ENCODE data around the gene CACNG3. TPM values are rescaled to one million over a fixed set of nuclear protein-coding genes. Genes with fewer than 3 reads are reported as not detected.
"Not testable (repeated sequence)": the region's sequence is repeated elsewhere in the genome, so short reads cannot be mapped to it uniquely, and the experiment has no call there.

The CACNG3 gene
- total RNA-seq, 1 donor from 2014 or later = not detected

DNA sequence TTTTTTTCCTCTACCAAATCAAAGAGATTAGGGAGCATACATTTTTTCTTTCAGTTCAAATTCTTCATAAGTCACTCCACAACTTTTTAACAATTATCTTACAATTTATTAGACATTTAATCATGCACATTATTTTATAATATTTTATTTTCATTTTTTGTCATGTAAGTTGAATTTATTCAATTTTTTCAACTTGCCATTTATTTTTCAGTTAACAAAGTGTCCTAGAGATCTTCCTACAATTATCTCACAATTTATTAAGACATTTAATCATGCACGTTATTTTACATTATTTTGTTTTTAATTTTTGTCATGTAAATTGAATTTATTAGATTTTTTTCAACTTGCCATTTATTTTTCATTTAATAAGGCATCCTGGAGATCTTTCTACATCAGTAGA, 16.2 kb downstream of the CACNG3 start:
- DNase-seq (no peak), ATAC-seq (ENCODE audit: poor library complexity) (no peak)
- intact Hi-C loops (cut with DNase I) = no loop called here

DNA sequence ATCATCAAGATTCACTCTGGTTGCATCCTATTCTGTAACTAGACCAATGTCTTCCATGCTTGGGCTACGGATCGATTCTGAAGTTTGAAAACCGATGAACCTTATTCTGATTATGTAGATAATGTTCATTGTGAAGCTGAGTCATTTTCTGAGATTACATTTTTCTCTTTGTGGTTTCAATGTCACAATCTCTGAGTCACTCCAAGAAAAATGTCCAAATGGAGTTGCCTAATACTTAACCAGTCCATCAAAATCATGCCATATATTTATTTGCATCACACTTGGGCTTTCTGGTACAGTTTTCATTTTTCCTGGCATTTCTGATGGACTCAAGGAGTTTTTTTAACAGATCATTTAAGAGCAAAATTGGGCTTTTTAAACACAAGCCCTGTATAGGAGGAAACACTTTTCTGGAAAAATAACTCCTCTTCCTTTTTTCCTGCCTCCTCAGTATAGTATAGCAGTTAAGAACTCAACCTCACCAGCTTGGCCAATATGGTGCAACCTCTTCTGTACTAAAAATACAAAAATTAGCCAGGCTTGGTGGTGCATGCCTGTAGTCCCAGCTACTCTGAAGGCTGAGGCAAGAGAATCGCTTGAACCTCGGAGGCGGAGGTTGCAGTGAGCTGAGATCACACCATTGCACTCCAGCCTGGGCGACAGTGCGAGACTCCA, 17.5 kb downstream of the CACNG3 start:
- no peak for DNase-seq
- intact Hi-C loops (cut with DNase I) = no loop called here
- no peak for ATAC-seq (ENCODE audit: poor library complexity)

DNA sequence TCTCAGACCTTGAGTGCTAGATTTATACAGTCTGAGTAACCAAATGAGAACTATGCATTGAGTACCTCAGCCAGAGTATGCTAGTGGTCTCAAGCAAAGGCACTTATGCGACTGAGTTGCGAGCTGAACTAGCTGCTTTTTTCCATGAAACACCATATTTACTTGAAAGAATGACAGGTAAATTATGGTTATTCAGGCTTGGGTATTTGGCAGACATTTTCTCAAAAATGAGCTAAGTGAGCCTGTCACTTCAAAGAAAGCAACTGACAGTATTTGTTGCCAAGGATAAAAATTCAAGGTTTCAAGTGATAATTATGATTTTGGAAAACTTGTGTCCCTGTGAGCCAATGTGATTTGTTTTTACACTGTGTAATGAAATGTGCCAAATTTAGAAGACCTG, 19.3 kb downstream of the CACNG3 start:
- no peak for DNase-seq
- intact Hi-C loops (cut with DNase I) = no loop called here
- no peak for ATAC-seq (ENCODE audit: poor library complexity)

DNA sequence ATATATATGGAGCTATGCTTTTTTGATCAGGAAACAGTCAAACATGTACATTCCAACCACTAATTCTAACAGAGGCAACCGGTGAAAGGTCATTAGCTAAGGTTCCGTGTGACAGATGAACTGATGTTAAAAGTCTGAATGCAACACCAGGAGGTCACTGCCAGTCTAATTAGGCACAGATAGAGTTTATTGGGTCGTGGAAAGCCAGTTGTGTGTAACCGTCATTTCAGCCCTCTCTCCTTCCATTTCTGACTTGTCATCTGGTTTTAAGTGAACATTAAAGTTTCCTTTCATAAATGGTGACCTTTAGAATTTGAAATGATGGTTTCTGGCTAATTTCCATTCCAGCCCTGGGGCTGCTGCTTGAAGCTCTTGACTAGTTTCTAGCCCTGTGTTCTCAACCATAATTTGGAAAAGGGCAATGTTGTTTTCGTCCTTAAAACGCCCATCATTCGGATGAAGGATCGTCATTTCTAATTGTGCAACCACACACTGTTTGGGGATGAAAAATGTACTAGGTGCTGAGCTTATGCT, 23.9 kb downstream of the CACNG3 start:
- ATAC-seq (ENCODE audit: poor library complexity) (no peak), DNase-seq (no peak)
- intact Hi-C loops (cut with DNase I) = no loop called here

DNA sequence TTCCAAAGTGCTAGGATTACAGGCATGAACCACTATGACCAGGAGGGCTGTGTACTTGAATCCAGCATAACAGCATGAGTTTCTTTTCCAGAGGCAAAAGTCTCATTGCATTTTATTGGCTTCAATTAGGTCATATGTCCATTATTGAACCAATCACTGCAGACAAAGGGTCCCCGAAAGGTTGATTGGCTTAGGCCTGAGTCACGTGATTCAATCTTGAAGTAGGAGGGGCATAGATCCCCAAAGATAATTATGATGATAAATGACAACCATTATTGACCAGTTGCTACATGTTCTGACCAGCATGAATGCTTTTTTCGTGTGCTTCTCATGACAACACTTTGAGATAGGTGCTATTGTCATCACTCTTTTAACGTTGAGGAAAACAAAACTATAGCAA, 25.3 kb downstream of the CACNG3 start:
- ATAC-seq (ENCODE audit: poor library complexity) (no peak), DNase-seq (no peak)
- intact Hi-C loops (cut with DNase I) = no loop called here

DNA sequence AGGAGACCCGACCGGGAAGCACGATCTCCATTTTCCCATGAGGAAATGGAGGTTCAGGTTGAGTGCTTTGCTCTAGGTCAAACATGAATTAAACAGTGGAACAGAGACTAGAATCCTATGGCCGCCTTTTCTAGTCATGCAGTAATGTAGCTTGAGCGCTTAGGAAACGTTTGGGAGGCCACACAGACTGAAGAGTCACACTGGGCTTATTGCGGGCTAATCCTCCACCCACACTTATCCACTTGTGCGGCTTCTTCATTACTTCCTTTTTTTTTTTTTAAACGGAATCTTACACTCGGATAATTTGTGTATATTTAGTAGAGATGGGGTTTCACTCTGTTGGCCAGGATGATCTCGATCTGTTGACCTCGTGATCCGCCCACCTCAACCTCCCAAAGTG, 26.0 kb downstream of the CACNG3 start:
- no peak for DNase-seq
- intact Hi-C loops (cut with DNase I) = no loop called here
- ATAC-seq (ENCODE audit: poor library complexity) = no peak

DNA sequence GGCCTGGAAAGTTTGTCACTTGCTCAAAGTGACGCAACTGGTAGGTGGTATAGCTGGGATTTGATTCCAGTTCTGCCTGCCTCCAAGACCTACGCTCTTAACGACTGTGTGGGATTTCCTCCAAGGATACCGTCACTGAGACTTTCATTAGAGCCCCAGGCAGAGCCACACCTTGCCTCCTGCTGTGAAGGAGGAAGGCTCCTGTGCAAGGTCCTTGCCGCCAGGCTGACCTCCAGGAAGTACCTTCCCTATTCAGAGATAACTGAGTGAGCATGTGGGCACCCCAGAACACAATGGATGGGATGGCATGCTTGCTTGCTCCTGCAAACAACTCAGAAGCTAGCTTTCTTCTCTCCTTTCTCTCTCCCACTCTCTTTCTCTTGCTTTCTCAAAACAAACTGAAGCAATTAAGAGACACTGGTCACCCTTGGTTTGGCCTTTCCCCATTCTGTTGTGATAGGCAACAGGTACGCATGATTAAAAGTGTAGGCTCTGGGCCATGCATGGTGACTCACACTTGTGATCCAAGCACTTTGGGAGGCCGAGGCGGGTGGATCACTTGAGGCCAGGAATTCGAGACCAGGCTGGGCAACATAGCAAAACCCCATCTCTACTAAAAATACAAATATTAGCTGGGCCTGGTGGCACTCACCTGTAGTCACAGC, 30.7 kb downstream of the CACNG3 start:
- intact Hi-C loops (cut with DNase I) = no loop called here
- ATAC-seq (ENCODE audit: poor library complexity) = no peak
- DNase-seq = no peak

DNA sequence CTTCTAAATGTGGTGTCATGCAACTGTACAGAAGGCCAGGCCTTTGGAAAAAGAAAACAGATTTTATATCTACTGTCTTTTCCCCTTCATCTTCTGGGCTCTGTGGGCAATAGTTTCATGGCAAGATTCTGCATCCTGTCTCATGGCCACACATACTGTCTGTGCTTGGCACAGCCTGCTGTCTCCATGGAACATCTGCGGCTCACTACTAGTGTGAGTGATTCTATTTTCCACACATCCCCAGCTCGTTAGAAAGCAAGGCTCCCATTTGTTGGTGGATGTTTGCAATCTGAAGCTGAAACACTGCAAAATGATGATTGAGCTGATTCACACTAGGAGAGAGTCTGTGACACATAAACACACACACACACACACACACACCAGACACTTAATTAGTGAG, 32.4 kb downstream of the CACNG3 start:
- ATAC-seq (ENCODE audit: poor library complexity) (no peak), DNase-seq (no peak)
- intact Hi-C loops (cut with DNase I) = no loop called here

DNA sequence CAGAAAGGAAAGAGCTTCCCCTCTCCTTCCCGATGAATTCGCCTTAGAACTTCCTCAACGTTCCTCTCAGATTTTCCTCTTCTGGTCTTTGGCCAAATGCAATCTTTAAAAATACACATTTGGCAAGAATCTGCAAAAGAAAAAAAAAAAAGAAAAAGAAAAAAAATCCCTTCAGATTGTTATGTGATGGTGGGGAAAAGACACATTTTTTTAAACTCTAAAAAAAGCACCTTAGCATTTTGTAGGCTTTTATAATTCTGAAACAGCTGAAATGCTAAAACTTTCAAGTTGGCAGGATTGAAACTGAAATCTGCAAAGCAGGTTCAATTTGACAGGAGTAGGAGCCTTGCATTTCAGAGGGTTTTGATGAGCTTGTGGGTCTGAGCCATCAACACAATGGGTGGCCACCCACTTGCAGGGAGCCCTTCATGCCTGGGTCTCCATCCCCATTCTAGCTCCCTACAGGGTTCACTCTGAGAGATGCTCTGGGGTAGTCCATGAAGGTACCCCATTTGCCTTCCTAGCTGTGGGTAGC, 33.1 kb downstream of the CACNG3 start:
- no peak for DNase-seq

DNA sequence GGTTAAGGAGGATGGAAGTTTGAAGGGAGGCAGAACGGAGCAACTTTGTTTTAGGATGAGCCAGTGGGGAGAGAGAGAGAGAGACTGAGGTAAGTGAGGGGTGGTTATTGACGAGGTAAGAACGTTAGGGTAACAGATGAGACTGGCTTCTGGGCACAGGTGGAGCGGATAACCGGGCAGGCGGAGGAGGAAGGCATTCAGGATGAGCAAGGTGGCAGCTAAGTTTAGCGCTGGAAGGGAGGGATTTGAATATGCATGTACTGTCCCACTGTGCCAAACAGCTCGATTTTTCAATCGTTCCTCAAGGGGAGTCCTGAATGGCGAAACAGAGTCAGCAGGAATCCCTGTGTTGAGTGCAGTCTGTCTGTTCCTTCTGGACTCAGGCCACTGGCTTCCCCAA, 35.8 kb downstream of the CACNG3 start:
- ATAC-seq (ENCODE audit: poor library complexity) (no peak), DNase-seq (no peak)
- intact Hi-C loops (cut with DNase I) = no loop called here

More for the DNA sequence above, 33.1 kb downstream of the CACNG3 start:
- intact Hi-C loops (cut with DNase I) = no loop called here
- ATAC-seq (ENCODE audit: poor library complexity) = no peak

DNA sequence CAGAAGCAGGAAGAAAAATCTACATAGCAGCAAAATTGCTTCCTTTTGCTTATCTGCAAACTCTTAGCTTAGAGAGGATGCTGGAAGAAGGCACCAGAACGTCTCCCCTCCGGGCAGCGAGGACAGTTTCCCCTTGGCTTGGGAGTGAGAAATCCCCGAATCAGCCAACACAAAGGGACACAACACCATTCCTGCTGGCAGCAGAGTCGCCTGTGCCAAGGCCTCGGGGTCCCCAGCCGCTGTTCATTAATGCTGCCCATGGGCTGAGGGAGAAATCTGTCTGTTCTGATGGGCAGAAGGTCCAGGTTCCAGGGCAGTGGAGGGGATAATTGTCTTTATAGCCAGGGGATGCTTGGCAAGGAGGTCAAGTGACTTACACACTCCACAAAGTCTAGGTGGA, 38.0 kb downstream of the CACNG3 start:
- DNase-seq = no peak
- intact Hi-C loops (cut with DNase I) = no loop called here
- no peak for ATAC-seq (ENCODE audit: poor library complexity)

DNA sequence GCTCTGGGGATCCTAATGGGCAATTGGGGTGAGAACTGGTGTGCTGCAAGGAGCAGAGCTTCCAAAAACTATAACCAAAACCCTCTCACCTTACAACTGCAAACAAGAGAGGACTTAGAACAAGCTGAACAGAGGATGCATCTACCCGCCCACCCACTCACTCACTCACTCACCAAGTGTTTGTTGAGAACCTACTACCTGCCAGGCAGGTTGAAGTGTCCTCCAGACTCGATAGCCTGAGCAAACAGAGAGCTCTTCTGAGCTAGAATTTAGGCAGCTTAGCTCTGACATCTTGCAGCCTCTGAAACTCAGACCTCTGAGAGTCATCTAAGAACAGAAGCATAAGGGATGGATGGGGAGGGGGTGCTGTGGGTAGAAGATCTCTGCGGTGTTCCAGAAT, 41.2 kb downstream of the CACNG3 start:
- DNase-seq = no peak
- intact Hi-C loops (cut with DNase I) = no loop called here
- no peak for ATAC-seq (ENCODE audit: poor library complexity)

DNA sequence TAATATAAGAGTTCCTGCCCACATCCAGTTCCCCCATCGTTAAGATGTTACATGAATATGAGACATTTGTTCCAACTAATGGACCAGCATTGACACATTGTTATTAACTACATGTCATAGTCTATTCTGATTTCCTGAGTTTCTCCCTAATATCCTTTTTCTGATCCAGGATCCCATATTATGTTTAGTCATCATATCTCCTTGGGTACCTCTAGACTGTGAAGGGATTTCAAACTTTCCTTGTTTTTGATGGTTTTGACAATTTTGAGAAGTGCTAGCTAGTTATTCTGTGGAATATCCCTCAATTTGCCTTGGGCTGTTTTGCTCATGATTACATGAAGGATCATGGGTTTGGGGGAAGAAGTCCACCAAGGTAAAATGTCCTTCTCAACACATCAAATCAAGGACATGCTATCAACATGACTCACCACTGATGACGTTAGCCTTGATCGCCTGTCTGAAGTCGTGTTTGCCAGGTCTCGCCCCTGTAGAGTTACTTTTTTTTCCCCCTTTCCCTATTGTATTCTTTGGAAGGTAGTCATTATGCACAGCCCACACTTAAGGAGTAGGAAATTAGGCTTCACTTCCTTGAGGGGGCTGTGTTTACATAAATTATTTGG, 42.5 kb downstream of the CACNG3 start:
- DNase-seq (no peak), ATAC-seq (ENCODE audit: poor library complexity) (no peak)
- intact Hi-C loops (cut with DNase I) = no loop called here

DNA sequence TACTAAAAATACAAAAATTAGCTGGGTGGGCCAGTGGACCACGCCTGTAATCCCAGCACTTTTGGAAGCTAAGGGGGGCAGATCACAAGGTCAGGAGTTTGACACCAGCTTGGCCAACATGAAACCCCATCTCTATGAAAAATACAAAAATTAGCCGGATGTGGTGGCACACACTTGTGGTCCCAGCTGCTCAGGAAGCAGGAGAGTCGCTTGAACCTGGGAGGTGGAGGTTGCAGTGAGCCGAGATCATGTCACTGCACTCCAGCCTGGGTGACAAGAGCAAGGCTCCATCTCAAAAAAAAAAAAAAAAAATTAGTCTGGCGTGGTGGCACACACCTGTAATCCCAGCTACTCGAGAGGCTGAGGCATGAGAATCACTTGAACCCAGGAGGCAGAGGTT, 44.6 kb downstream of the CACNG3 start:
- intact Hi-C loops (cut with DNase I); DNase-seq; ATAC-seq (ENCODE audit: poor library complexity): not testable (repeated sequence)

DNA sequence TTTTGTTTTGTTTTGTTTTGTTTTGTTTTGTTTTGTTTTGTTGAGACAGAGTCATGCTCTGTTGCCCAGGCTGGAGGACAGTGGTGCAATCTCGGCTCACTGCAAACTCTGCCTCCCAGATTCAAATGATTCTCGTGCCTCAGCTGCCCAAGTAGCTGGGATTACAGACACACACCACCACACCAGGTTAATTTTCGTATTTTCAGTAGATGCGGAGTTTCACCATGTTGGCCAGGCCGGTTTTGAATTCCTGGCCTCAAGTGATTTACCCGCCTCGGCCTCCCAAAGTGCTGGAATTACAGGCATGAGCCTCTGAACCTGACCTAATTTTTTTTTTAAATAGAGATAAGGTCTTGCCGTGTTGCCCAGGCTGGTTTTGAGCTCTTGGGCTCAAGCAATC, 46.5 kb downstream of the CACNG3 start:
- ATAC-seq (ENCODE audit: poor library complexity) = no peak
- intact Hi-C loops (cut with DNase I) = no loop called here
- no peak for DNase-seq

DNA sequence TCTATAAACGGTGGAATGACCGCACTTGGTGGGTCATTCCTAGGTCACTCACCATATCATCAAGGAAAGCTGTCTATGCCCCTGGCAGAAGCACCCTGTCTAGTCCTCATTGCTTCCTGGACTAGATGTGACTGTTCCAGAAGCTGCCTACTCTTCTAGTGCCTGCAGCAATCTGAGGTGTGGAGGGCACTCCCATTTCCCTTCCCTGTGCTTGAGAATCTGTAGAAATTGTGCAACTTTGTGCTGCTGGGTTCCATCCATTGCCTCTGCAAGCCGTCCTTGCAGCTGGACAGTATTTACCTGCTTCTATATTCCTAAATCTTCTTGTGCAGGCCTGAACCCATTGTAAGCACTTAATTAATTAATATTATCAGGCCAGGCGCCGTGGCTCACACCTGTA, 52.1 kb downstream of the CACNG3 start:
- intact Hi-C loops (cut with DNase I) = no loop called here
- ATAC-seq (ENCODE audit: poor library complexity) (no peak), DNase-seq (no peak)

DNA sequence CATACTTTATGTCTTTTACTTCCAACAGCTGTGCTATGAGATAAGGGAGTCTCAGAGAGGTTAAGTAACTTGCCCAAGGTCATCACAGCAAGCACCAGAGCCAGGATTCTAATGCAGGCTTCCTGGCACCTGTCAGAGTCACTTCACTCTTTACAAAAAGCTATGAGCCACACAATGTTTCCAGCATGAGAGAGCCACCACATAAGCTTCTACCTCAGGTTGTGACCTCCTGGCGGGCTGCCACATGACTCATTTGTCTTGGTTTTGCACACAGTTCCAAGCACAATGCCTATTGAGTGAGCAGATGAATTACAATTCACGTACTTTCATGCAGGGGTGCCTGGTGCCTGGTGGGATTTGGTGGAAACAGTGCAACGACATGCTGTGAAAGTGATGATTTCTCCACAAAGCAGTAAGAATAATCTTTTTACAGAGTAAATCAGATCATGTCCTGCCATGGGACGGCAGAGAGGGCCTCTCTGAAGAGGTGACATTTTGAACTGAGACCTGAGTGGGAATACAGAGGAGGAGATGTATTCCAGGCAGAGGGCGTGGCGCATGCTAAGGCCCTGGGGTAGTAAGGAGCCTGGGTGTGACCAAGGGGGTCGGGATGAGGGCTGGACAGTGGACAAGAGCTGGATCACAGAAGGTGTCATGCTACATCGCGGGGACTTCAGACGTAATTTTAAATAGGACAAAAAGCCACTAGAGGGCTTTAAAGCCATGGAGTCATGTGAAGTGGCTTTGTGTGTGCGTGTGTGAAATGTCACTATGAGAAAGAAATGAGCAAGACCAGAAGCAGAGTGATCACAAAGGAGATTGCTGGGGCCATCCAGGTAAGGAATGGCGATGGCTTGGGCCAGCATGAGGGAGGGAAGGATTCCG, 53.4 kb downstream of the CACNG3 start:
- intact Hi-C loops (cut with DNase I) = no loop called here
- ATAC-seq (ENCODE audit: poor library complexity) = no peak
- DNase-seq = no peak

DNA sequence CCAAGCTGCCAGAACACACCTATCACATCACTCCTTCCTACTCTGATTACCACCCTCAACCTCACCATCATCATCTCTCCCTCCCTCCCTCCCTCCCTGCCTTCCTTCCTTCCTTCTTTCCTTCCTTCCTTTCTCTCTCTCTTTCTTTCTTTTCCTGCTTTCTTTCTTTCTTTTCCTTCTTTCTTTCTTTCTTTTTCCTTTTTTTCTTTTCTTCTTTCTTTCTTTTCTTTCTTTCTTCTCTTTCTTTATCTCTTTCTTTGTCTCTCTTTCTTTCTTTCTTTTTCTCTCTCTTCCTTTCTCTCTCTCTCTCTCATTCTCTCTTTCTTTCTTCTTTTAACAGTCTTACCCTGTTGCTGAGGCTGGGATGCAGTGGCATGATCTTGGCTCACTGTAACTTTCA, 59.2 kb downstream of the CACNG3 start:
- intact Hi-C loops (cut with DNase I) = no loop called here
- DNase-seq (no peak), ATAC-seq (ENCODE audit: poor library complexity) (no peak)

DNA sequence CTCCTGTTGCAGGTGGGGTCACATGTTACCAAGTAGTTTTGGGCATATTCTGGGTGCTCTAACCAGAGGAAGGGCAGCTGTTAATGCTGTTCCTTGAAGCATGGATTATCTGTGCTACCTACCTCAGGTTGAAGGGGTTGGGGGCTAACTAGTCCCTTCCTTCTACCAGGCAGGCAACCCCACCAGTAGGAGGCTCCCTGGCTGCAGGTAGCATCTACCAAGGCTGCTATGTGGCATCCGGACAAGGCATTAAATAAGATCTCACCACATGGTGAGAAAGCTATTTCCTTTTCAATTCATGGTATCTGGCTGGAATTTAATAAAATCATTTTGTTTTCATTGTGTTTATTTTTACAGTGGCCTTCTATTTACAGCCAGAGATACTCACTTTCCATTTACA, 62.5 kb downstream of the CACNG3 start:
- DNase-seq (no peak), ATAC-seq (ENCODE audit: poor library complexity) (no peak)
- intact Hi-C loops (cut with DNase I) = no loop called here
